HuH-7 (cell line): Measurements from ENCODE around the gene CLPSL1.

Experiments
- DNase-seq: peaks from one replicate; pipeline ENCODE4 v3.0.0; 2011; ENCODE audit warnings: low spot score

CLPSL1 gene

GRCh38 chr6:35797837-35798526 is 17.2 kb downstream of the CLPSL1 start:
- DNase-seq = no peak

- DNase-seq = no peak
These were observed 17.9 kb downstream of the CLPSL1 start for GRCh38 chr6:35798706-35799105.

- no peak for DNase-seq
These were observed 20.3 kb downstream of the CLPSL1 start for GRCh38 chr6:35801148-35801547.

- DNase-seq = peak; percentile 76
These were observed 24.3 kb downstream of the CLPSL1 start, which contains the start of gene LHFPL5 for GRCh38 chr6:35804996-35805736. TSS of gene LHFPL5 (plus strand) at chr6:35805352. CDS start at chr6:35805671, 319 bp downstream.

GRCh38 chr6:35808688-35809087 is 27.9 kb downstream of the CLPSL1 start:
- DNase-seq = no peak

GRCh38 chr6:35809809-35810208 is 29.0 kb downstream of the CLPSL1 start:
- DNase-seq = no peak

GRCh38 chr6:35810971-35811698 is 30.3 kb downstream of the CLPSL1 start:
- DNase-seq = no peak

GRCh38 chr6:35811699-35811995 is 30.8 kb downstream of the CLPSL1 start:
- no peak for DNase-seq

GRCh38 chr6:35817515-35817914 is 36.7 kb downstream of the CLPSL1 start:
- no peak for DNase-seq

GRCh38 chr6:35823601-35824000 is 42.8 kb downstream of the CLPSL1 start:
- no peak for DNase-seq

GRCh38 chr6:35824552-35825192 is 43.9 kb downstream of the CLPSL1 start:
- no peak for DNase-seq

- DNase-seq = no peak
These were observed 48.5 kb downstream of the CLPSL1 start for GRCh38 chr6:35829306-35829705.

GRCh38 chr6:35831257-35832007 is 50.6 kb downstream of the CLPSL1 start:
- DNase-seq = peak; percentile 13

- peak; percentile 14 for DNase-seq
These were observed 52.7 kb downstream of the CLPSL1 start for GRCh38 chr6:35833536-35833935.
